NCI-H226 (cell line): ENCODE measurements around the gene SLC45A2.
"Not testable (repeated sequence)": the region's sequence is repeated elsewhere in the genome, so short reads cannot be mapped to it uniquely, and the experiment has no call there.

Experiments
- DNase-seq: peaks from one replicate; pipeline ENCODE4 v3.0.0-alpha.2; 2015

The SLC45A2 gene

DNA sequence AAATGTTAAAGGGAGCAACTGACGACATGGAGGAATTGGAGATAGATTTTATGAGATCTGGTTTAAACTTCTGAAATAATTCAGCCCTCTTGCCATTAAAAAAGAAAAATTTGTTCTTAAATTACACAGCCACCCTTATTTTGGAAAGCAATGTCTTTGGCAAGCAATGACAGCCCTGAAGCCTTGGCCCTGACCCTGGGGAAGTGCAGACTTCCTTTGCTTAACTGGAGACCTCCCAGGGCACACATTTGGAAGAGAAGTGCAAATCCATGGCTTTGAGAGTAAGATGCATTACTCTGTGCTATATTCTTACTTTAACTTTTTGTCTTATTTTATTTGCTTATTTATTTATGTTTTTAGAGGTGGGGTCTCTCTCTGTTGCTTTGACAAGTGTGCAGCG lies 26.3 kb downstream of the SLC45A2 start:
- DNase-seq: no peak

GRCh38 chr5:33957577-33958150 lies 26.8 kb downstream of the SLC45A2 start:
- no peak for DNase-seq

DNA sequence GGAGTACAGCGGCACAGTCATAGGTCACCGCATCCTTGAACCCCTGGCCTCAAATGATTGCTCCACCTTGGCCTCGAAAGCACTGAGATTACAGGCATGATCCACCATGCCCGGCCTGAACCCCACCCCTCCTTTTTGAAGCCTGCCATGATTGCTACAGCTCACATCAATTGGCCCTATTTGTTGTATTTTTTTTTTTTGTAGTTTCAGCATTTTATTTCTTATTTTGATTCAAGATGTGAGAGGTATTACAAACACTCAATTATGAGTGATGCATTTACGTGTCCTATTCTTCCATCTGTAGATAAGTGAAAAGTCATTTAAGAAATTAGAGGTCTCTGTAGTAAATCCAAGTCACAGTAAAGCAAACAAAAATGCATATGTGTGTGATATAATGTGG lies 32.3 kb downstream of the SLC45A2 start:
- not testable (repeated sequence) for DNase-seq

DNA sequence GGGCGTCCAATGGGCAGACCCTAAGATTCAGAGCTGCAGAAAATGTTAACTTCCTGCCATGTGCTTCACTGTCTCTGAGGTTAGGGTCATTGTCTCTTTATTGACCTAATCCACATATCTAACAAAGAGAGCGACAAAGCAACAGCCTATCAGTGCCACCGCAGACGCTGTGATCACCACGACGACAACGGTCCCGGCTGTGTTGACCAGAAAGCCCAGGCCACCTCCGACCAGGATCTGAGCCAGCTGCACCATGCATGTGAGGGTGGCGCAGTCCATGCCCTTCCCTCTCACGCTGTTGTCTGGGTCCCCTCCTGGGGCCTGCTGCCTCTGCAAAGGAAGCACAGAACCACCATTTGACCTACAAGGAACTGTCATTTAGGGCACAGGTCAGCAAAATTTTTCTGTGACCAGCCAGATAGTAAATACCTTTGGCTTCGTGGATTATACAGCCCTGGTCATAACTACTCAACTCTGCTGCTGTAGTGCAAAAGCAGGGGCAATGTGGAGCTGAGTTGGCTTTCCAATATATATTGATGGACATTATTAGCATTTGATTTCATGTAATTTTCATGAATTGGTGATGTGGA lies 39.9 kb downstream of the SLC45A2 start:
- DNase-seq: no peak

- no peak for DNase-seq
These were observed 43.4 kb downstream of the SLC45A2 start for GRCh38 chr5:33941090-33941489.

DNA sequence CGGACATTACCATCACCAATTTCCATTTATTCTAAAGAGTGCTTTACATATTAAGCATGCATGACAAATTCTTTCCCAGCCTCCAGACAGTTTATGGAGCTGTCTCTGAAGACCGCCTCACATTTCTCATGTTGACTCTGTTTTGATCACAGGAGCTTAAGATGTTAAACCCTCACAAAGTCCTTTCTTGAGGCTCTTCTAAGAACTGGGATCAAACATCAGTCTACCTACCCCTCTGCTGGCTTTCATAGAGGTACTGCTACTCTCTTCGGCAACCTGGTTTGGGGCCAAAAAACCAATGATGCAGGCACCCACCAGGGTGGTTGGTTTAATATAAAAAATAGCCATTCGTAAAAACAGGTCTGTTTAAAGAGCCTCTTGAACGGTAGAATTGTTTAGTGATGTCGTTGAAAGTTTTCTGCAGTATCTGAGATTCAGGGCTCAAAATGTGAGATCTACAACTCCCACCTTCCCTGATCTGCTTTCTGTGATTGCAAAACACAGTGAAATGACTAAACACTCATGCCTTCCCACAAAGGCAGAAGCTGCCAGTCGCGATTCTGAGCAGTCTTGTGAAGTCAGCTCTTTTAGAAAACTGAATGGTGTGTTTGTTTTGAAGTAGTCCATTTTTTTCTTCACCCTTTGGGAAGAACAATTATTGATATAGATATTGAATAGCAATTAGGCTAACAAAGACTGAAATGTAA lies 44.8 kb downstream of the SLC45A2 start:
- DNase-seq: peak; percentile 78

- no peak for DNase-seq
These were observed 45.6 kb downstream of the SLC45A2 start for GRCh38 chr5:33938881-33939280.

DNA sequence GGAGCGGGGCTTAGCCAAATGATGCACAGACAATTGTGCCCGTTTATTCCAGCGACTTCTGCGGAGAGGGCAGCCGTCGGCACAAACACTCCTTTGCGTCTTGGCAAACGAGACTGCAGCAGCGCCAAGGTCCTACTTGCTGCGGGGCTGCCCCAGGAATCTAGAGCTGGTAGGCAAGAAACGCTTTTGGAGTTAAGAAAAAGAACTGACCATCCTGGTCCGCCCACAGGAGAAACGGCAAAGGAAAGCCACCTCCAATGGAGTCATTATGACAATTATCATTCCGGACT lies 46.0 kb downstream of the SLC45A2 start:
- DNase-seq: no peak

DNA sequence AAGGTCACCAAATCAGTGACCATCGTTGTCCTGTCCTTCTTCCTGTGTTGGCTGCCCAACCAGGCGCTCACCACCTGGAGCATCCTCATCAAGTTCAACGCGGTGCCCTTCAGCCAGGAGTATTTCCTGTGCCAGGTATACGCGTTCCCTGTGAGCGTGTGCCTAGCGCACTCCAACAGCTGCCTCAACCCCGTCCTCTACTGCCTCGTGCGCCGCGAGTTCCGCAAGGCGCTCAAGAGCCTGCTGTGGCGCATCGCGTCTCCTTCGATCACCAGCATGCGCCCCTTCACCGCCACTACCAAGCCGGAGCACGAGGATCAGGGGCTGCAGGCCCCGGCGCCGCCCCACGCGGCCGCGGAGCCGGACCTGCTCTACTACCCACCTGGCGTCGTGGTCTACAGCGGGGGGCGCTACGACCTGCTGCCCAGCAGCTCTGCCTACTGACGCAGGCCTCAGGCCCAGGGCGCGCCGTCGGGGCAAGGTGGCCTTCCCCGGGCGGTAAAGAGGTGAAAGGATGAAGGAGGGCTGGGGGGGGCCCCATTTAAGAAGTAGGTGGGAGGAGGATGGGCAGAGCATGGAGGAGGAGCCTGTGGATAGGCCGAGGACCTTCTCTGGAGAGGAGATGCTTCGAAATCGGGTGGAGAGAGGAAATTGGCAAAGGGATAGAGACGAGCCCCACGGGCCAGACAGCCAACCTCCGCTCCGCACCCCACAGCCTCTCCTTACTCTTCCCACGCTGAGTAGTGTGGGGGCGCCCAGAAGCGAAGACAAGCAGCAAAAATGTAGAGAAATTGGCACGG lies 46.6 kb downstream of the SLC45A2 start:
- DNase-seq: no peak

- DNase-seq: no peak
These were observed 47.3 kb downstream of the SLC45A2 start for GRCh38 chr5:33937017-33937706.

- DNase-seq: no peak
These were observed 48.0 kb downstream of the SLC45A2 start, which contains the start of gene RXFP3 for GRCh38 chr5:33936381-33937016. TSS of gene RXFP3 (plus strand) at chr5:33936386. CDS start at chr5:33936741, 355 bp downstream.

DNA sequence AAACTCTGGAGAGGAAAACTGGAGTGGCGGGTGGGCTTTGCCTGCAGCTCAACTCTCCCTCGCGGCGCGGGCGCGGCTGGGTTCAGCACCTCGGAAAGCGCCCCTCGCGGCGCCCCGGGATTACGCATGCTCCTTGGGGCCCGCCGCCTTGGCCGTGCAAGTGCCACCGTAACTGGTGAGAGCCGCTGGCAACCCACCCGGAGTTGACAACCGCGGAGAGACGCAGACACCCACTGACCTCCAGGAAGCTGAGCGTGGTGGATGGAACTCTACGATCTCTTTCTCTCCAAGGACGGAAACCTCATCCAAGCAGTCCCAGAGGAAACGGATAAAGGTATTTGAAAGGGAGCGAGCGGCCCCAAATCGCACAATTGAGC lies 48.5 kb downstream of the SLC45A2 start:
- no peak for DNase-seq

GRCh38 chr5:33934176-33934575 lies 50.3 kb downstream of the SLC45A2 start:
- peak; percentile 63 for DNase-seq

DNA sequence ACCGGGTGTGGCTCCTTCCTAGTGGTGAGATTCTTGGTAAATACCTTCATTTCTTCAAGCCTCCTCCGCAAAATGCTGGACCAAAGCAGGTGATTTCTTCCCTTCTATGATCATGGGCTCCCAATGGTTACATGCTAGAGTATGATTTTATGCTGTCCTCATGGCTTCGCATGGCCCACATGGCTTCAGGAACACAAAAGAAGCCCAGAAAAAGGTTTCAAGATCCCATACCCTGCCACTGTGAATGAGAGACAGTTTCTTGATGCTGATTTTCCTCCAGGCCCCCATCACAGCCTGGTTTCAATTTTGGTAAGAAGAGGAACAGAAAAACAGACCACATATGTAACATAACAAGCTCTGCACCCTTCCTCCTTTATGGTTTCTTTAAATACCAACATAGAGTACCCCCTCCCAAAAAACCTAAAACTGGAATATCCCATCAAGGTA lies 50.7 kb downstream of the SLC45A2 start:
- DNase-seq: peak; percentile 5

- no peak for DNase-seq
These were observed 53.4 kb downstream of the SLC45A2 start for GRCh38 chr5:33931136-33931535.

DNA sequence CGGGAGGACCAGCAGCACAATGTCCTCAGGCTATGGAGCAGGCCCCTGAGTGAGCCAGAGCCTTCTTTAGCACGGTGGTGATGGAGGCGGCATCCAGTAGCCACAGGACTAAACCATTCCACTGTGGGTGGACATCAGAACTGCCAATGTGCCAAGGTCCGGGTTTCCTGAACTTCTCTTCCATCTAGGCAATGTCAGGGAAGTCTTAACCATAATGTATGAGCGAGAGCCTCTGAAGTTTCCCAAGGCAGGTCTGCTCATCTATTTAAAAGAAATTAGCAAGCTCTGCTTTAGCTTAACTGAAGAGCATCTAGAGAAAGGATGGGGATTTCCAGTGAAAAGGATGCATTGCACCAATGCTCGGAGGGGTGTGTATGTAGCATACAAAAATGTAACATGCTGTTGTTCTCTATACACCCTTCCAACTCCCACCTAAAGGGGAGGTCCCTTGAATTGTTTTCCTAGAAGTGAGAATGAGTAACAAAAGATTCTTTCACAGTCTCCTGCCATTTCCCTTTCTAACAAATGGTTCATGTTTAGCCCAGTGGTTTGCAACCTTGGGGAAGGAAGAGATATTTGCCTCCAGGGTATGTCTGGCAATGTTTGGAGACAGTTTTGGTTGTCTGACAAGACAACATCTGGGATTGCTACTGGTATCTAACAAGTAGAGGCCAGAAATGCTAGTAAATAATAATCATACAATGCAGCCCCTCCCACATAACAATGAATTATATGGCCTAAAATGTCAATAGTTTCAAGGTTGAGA lies 54.4 kb downstream of the SLC45A2 start:
- peak; percentile 64 for DNase-seq

DNA sequence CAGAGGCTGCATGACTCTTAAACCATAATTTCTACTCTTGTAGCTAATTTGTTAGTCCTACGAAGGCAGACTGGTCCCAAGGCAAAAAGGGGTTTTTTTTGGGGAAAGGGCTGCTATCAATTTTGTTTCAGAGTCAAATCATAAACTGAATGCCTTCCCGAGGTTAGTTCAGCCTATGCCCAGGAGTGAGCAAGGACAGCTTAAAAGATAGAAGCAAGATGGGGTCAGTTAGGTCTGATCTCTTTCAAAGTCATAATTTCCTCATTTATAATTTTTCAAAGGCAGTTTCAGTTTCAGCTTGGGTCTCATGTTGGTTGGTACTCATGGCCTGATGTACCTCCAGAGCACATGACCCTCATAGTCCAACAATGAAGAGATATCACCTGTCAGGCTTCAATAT lies 56.2 kb downstream of the SLC45A2 start:
- no peak for DNase-seq

DNA sequence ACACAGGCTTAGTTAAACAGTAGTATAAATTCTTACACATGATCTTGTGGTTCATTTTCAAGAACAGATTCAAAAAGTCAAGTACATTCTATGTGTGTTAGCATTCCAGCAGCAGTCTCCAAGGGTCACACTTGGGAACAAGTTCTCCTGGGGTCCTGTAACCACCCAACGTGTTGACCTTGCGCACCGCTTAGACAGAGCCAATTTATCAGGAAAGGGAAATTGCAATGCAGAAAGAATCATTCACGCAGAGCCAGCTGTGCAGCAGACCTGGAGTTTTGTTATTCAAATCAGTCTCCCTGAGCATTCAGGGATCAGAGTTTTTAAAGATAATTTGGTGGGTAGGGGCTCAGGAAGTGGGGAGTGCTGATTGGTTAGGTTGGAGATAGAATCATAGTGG lies 56.8 kb downstream of the SLC45A2 start:
- no peak for DNase-seq

- no peak for DNase-seq
These were observed 59.2 kb downstream of the SLC45A2 start for GRCh38 chr5:33925278-33925677.

- no peak for DNase-seq
These were observed 63.5 kb downstream of the SLC45A2 start for GRCh38 chr5:33921002-33921401.

DNA sequence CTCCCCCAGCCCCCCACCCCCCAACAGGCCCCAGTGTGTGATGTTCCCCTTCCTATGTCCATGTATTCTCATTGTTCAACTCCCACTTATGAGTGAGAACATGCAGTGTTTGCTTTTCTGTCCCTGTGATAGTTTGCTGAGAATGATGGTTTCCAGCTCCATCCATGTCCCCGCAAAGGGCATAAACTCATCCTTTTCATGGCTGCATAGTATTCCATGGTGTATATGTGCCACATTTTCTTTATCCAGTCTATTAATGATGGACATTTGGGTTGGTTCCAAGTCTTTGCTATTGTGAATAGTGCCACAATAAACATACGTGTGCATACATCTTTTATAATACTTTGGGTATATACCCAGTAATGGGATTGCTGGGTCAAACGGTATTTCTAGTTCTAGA lies 69.6 kb downstream of the SLC45A2 start:
- not testable (repeated sequence) for DNase-seq

- DNase-seq: not testable (repeated sequence)
These were observed 78.2 kb downstream of the SLC45A2 start for GRCh38 chr5:33906248-33906647.
